Thoracic aorta (tissue), 2 donors: Measurements from ENCODE around the gene NPC1. TPM values are rescaled to one million over a fixed set of nuclear protein-coding genes. Genes with fewer than 3 reads are reported as not detected.

Experiments used
- ATAC-seq: fragments of 150-250 bp; one replicate; pipeline ENCODE4 v1.8.0; 2017; ENCODE audit warnings: low read depth; ENCODE audit not compliant: insufficient number of reproducible peaks, low FRiP score
- DNase-seq: peaks from one replicate; pipeline ENCODE4 v3.0.0-alpha.2; 2020; ENCODE audit warnings: low spot score
- H3K27ac ChIP-seq, 2 donors: fragments of 200-600 bp; sonication (generic); 1 replicate in 1 of 2; 2 replicates in 1 of 2; pipeline ENCODE4 v1.5.1; 2016; ENCODE audit warnings: mild to moderate bottlenecking in 2 of 2, moderate library complexity in 2 of 2
- H3K27me3 ChIP-seq: fragments of 200-600 bp; sonication (generic); replicated peaks from 2 replicates; pipeline ENCODE4 v1.6.0; 2016; ENCODE audit warnings: mild to moderate bottlenecking; ENCODE audit not compliant: insufficient read depth
- H3K36me3 ChIP-seq: fragments of 200-600 bp; sonication (generic); one replicate; pipeline ENCODE4 v1.5.1; 2016
- H3K4me1 ChIP-seq, 2 donors: fragments of 200-600 bp; sonication (generic); 1 replicate in 1 of 2; 2 replicates in 1 of 2; pipeline versions ENCODE4 v1.5.1 to v1.6.0; 2016; ENCODE audit warnings: low read depth in 2 of 2, mild to moderate bottlenecking in 1 of 2; ENCODE audit not compliant: control insufficient read depth in 1 of 2
- H3K4me3 ChIP-seq: fragments of 200-600 bp; sonication (generic); 2 replicates; pipeline ENCODE4 v1.5.1; 2016; ENCODE audit warnings: mild to moderate bottlenecking
- H3K9me3 ChIP-seq: fragments of 200-600 bp; sonication (generic); 2 replicates; pipeline ENCODE4 v1.5.1; 2016
- CTCF ChIP-seq: fragments of 200-600 bp; sonication (generic); IDR thresholded peaks from one replicate; pipeline ENCODE4 v1.5.1; 2019; ENCODE audit warnings: antibody characterized with exemption
- total RNA-seq, 2 donors: library from RNA; depleted of rRNA; stranded (reverse); fragments of >200 nt; gene quantifications; one replicate each; pipeline versions ENCODE4 v1.1.0 to v1.2.3, GENCODE V29; 2016

The NPC1 gene
- total RNA-seq, 2 donors from 2014 or later, result 85.6 to 96.7 TPM

GRCh38 chr18:23587220-23587642 lies 925 bp upstream of the NPC1 start:
- H3K27ac ChIP-seq, result peak overlapping the region; percentile 99 to 100
- TF ChIP-seq CTCF, result no peak
- no peak for ATAC-seq

GRCh38 chr18:23585897-23586248 lies 433 bp downstream of the NPC1 start:
- Histone ChIP-seq H3K4me3 (peak overlapping the region; percentile 85), H3K4me1 (peaks cover 19 to 36% of the 10 kb centered on the region in 2 donors), H3K27me3 (no peaks in the 10 kb centered on the region), H3K9me3 (no peaks in the 10 kb centered on the region), H3K36me3 (no peaks in the 10 kb centered on the region), H3K27ac (peak overlapping the region; percentile 99 to 100)
- no peak for ATAC-seq
- no peak for TF ChIP-seq CTCF
- no peak for DNase-seq

More at GRCh38 chr18:23587220-23587642, 925 bp upstream of the NPC1 start:
- no peaks in the 10 kb centered on the region for H3K36me3 ChIP-seq
- peak overlapping the region; percentile 85 for H3K4me3 ChIP-seq
- DNase-seq, result no peak
- H3K27me3 ChIP-seq, result no peaks in the 10 kb centered on the region
- peaks cover 19 to 36% of the 10 kb centered on the region in 2 donors for H3K4me1 ChIP-seq
- H3K9me3 ChIP-seq, result no peaks in the 10 kb centered on the region

- no peak for TF ChIP-seq CTCF
- no peaks in the 10 kb centered on the region for H3K27me3 ChIP-seq
- peak overlapping the region; percentile 99 to 100 for H3K27ac ChIP-seq
- H3K4me1 ChIP-seq, result peaks cover 19 to 40% of the 10 kb centered on the region in 2 donors
- H3K4me3 ChIP-seq, result peak overlapping the region; percentile 85
- ATAC-seq, result no peak
- no peak for DNase-seq
- H3K36me3 ChIP-seq, result no peaks in the 10 kb centered on the region
- H3K9me3 ChIP-seq, result no peaks in the 10 kb centered on the region
Measured at GRCh38 chr18:23585007-23585871, 1.1 kb downstream of the NPC1 start.

- Histone ChIP-seq H3K9me3 (no peaks in the 10 kb centered on the region), H3K36me3 (no peaks in the 10 kb centered on the region), H3K27ac (no peak overlapping the region), H3K4me1 (peaks cover 24 to 50% of the 10 kb centered on the region in 2 donors), H3K4me3 (peak overlapping the region; percentile 85), H3K27me3 (no peaks in the 10 kb centered on the region)
- DNase-seq (no peak), ATAC-seq (no peak)
- no peak for TF ChIP-seq CTCF
Measured at GRCh38 chr18:23584019-23584983, 2.0 kb downstream of the NPC1 start.
